Epithelial cell of esophagus (primary cell): Measurements from ENCODE around the gene SELENOF.

Source experiments
- DNase-seq: peaks from one replicate; pipeline ENCODE4 v3.0.0; 2010; ENCODE audit warnings: low read depth
- H3K4me3 ChIP-seq: 2 replicates; pipeline ENCODE4 v1.5.1; 2011; ENCODE audit warnings: mild to moderate bottlenecking, low read length, control low read depth
- CTCF ChIP-seq: IDR thresholded peaks from 2 replicates; pipeline ENCODE4 v1.5.1; 2011; ENCODE audit warnings: low read depth, mild to moderate bottlenecking, low read length, control low read depth, inconsistent platforms; ENCODE audit not compliant: insufficient read depth; ENCODE audit errors: missing control alignments

SELENOF gene

GRCh38 chr1:86950712-86951419 lies 36.9 kb upstream of the SELENOF start:
- TF ChIP-seq CTCF = no peak
- no peak overlapping the region for H3K4me3 ChIP-seq
- no peak for DNase-seq

- no peak overlapping the region for H3K4me3 ChIP-seq
- no peak for TF ChIP-seq CTCF
- no peak for DNase-seq
Observed at GRCh38 chr1:86948212-86948611, 34.3 kb upstream of the SELENOF start.

- TF ChIP-seq CTCF = no peak
- DNase-seq = no peak
- no peak overlapping the region for H3K4me3 ChIP-seq
Observed at GRCh38 chr1:86942743-86943142, 28.8 kb upstream of the SELENOF start.

GRCh38 chr1:86942042-86942441 lies 28.1 kb upstream of the SELENOF start:
- TF ChIP-seq CTCF = no peak
- no peak overlapping the region for H3K4me3 ChIP-seq

GRCh38 chr1:86940599-86940998 lies 26.7 kb upstream of the SELENOF start:
- no peak for TF ChIP-seq CTCF
- DNase-seq = no peak
- H3K4me3 ChIP-seq = no peak overlapping the region

More at GRCh38 chr1:86942042-86942441, 28.1 kb upstream of the SELENOF start:
- DNase-seq = no peak

GRCh38 chr1:86939406-86939805 lies 25.5 kb upstream of the SELENOF start:
- no peak for TF ChIP-seq CTCF
- no peak for DNase-seq
- H3K4me3 ChIP-seq = no peak overlapping the region

- no peak for DNase-seq
- no peak overlapping the region for H3K4me3 ChIP-seq
- no peak for TF ChIP-seq CTCF
Observed at GRCh38 chr1:86938855-86939254, 24.9 kb upstream of the SELENOF start.
